Ishikawa (cell line): Measurements from ENCODE around the gene TMEM132A.

Experiments
- CREB1 ChIP-seq: IDR thresholded peaks from 2 replicates; pipeline ENCODE4 v1.6.1; 2012; ENCODE audit warnings: low read depth
- EP300 ChIP-seq: IDR thresholded peaks from 2 replicates; pipeline ENCODE4 v1.6.1; 2012; ENCODE audit warnings: borderline replicate concordance
- TAF1 ChIP-seq: IDR thresholded peaks from 2 replicates; pipeline ENCODE4 v1.6.1; 2012; ENCODE audit warnings: low read depth, mild to moderate bottlenecking
- TEAD4 ChIP-seq: IDR thresholded peaks from 2 replicates; pipeline ENCODE4 v1.6.1; 2012
- ZBTB7A ChIP-seq: IDR thresholded peaks from 2 replicates; pipeline ENCODE4 v1.6.1; 2012; ENCODE audit warnings: low read depth
- TF ChIP-seq, protein P1 (sequence below): IDR thresholded peaks from 2 replicates; pipeline ENCODE4 v1.6.1; 2012
- TF ChIP-seq, protein P2 (sequence below): IDR thresholded peaks from 2 replicates; pipeline ENCODE4 v1.6.1; 2012
- TF ChIP-seq, protein P3 (sequence below): IDR thresholded peaks from 2 replicates; pipeline ENCODE4 v1.6.1; 2012; ENCODE audit warnings: low read depth, mild to moderate bottlenecking

DNA sequence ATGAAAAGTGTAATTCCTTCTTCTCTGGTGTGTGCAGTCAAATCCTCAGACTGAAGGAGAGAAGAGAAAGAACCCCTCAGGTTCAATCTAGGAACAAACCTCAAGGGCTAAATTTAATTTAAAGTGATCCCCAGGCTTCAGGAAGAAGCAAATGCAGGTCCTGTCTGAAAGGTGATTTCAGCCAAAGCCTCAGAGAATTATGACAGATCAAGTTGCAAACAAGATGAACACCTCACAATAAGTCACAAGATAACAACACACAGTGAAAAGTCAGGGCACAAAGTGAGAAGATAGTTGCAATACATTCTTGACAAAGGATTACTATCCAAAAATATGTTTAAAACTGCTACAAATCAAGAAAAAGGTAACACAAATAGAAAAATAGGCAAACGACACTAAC is 45.2 kb upstream of the TMEM132A start:
- TF ChIP-seq TAF1: no peak
- TF ChIP-seq, protein P1, sequence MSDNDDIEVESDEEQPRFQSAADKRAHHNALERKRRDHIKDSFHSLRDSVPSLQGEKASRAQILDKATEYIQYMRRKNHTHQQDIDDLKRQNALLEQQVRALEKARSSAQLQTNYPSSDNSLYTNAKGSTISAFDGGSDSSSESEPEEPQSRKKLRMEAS: no peak
- TF ChIP-seq EP300: no peak
- TF ChIP-seq, protein P2, sequence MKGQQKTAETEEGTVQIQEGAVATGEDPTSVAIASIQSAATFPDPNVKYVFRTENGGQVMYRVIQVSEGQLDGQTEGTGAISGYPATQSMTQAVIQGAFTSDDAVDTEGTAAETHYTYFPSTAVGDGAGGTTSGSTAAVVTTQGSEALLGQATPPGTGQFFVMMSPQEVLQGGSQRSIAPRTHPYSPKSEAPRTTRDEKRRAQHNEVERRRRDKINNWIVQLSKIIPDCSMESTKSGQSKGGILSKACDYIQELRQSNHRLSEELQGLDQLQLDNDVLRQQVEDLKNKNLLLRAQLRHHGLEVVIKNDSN: no peak
- TF ChIP-seq CREB1: no peak
- TF ChIP-seq ZBTB7A: no peak
- TF ChIP-seq TEAD4: no peak
- TF ChIP-seq, protein P3, sequence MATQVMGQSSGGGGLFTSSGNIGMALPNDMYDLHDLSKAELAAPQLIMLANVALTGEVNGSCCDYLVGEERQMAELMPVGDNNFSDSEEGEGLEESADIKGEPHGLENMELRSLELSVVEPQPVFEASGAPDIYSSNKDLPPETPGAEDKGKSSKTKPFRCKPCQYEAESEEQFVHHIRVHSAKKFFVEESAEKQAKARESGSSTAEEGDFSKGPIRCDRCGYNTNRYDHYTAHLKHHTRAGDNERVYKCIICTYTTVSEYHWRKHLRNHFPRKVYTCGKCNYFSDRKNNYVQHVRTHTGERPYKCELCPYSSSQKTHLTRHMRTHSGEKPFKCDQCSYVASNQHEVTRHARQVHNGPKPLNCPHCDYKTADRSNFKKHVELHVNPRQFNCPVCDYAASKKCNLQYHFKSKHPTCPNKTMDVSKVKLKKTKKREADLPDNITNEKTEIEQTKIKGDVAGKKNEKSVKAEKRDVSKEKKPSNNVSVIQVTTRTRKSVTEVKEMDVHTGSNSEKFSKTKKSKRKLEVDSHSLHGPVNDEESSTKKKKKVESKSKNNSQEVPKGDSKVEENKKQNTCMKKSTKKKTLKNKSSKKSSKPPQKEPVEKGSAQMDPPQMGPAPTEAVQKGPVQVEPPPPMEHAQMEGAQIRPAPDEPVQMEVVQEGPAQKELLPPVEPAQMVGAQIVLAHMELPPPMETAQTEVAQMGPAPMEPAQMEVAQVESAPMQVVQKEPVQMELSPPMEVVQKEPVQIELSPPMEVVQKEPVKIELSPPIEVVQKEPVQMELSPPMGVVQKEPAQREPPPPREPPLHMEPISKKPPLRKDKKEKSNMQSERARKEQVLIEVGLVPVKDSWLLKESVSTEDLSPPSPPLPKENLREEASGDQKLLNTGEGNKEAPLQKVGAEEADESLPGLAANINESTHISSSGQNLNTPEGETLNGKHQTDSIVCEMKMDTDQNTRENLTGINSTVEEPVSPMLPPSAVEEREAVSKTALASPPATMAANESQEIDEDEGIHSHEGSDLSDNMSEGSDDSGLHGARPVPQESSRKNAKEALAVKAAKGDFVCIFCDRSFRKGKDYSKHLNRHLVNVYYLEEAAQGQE: no peak
